HG03432 (cell line): ENCODE data around the gene NCAPG2.

Experiments used
- ATAC-seq: cut with Tn5 transposase; IDR thresholded peaks from one replicate; pipeline ENCODE4 v1.9.1; 2021; ENCODE audit warnings: mild to moderate bottlenecking, moderate library complexity; ENCODE audit not compliant: unreplicated experiment

NCAPG2 gene

GRCh38 chr7:158581440-158582088, 123.0 kb downstream of the NCAPG2 start:
- ATAC-seq: no peak
